ENCODE data around the gene CDH18.

CDH18 gene

GRCh38 chr5:19923742-19924141 lies 64.3 kb downstream of the CDH18 start:
- no peak for DNase-seq (ENCODE audit: low spot score)
- in situ Hi-C loops (cut with MboI; ENCODE audit: low pct_unique_long_range_greater_than_20kb, low sequenced_read_pairs, unreplicated experiment), result no loop called here
- no peak for TF ChIP-seq CTCF (IDR thresholded peaks at IDR 0.05; ENCODE audit: extremely low read depth, insufficient read depth, missing control alignments)

- in situ Hi-C loops (cut with MboI; ENCODE audit: low pct_unique_long_range_greater_than_20kb, low sequenced_read_pairs, unreplicated experiment), result no loop called here
- no peak for DNase-seq (ENCODE audit: low spot score)
- no peak for TF ChIP-seq CTCF (IDR thresholded peaks at IDR 0.05; ENCODE audit: extremely low read depth, insufficient read depth, missing control alignments)
Observed at GRCh38 chr5:19920761-19921160, 67.2 kb downstream of the CDH18 start.

GRCh38 chr5:19918780-19919179 lies 69.2 kb downstream of the CDH18 start:
- in situ Hi-C loops (cut with MboI; ENCODE audit: low pct_unique_long_range_greater_than_20kb, low sequenced_read_pairs, unreplicated experiment), result no loop called here
- TF ChIP-seq CTCF (IDR thresholded peaks at IDR 0.05; ENCODE audit: extremely low read depth, insufficient read depth, missing control alignments), result no peak
- DNase-seq (ENCODE audit: low spot score), result no peak

- in situ Hi-C loops (cut with MboI; ENCODE audit: low pct_unique_long_range_greater_than_20kb, low sequenced_read_pairs, unreplicated experiment), result no loop called here
- DNase-seq (ENCODE audit: low spot score), result no peak
- no peak for TF ChIP-seq CTCF (IDR thresholded peaks at IDR 0.05; ENCODE audit: extremely low read depth, insufficient read depth, missing control alignments)
Observed at GRCh38 chr5:19917588-19918122, 70.3 kb downstream of the CDH18 start.

- no peak for DNase-seq (ENCODE audit: low spot score)
- TF ChIP-seq CTCF (IDR thresholded peaks at IDR 0.05; ENCODE audit: extremely low read depth, insufficient read depth, missing control alignments), result no peak
- in situ Hi-C loops (cut with MboI; ENCODE audit: low pct_unique_long_range_greater_than_20kb, low sequenced_read_pairs, unreplicated experiment), result no loop called here
Observed at GRCh38 chr5:19910136-19910535, 77.9 kb downstream of the CDH18 start.

- no peak for TF ChIP-seq CTCF (IDR thresholded peaks at IDR 0.05; ENCODE audit: extremely low read depth, insufficient read depth, missing control alignments)
- in situ Hi-C loops (cut with MboI; ENCODE audit: low pct_unique_long_range_greater_than_20kb, low sequenced_read_pairs, unreplicated experiment), result no loop called here
- no peak for DNase-seq (ENCODE audit: low spot score)
Observed at GRCh38 chr5:19904766-19905165, 83.2 kb downstream of the CDH18 start.

- TF ChIP-seq CTCF (IDR thresholded peaks at IDR 0.05; ENCODE audit: extremely low read depth, insufficient read depth, missing control alignments), result no peak
- in situ Hi-C loops (cut with MboI; ENCODE audit: low pct_unique_long_range_greater_than_20kb, low sequenced_read_pairs, unreplicated experiment), result no loop called here
- DNase-seq (ENCODE audit: low spot score), result no peak
Observed at GRCh38 chr5:19903611-19904010, 84.4 kb downstream of the CDH18 start.

Data from GM13977 (cell line).